Measurements from ENCODE around the gene DROSHA.

The DROSHA gene

DNA sequence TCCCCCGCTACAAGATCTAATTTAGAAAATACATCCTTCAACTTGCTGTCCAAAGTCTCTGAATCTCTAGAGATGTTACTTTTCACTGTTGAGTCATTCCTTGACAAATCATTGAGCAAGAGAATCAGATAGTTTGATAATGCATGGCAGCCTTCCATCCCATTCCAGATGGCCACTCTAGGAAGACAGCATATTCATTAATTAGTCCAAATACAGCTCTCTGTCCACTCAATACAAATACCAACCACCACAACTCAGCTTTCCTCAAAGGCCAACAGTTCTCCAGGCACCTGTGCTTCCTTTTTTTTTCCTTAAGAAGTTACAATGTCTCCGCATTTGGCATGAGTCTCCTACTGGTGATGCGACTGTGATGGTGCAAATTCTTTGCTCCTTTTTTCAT, 72.3 kb downstream of the DROSHA start:
- DNase-seq = no peak

DNA sequence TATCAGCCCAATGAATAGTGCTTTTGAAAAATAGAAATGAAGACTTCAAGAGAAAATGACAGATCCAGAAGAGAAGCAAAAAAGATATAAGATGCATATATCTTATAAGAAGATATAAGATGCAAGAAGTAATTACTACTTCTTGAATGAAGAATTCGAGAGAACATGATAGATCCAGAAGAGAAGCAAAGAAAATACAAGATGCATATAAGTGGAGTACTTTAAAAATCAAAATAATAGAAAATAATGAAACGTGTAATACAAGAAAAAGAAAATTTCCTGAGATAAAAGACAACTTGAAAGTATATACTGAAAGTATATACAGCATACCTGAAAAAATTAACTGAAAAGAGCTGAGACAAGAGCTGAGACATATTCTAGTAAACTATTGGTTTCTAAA, 76.7 kb downstream of the DROSHA start:
- no peak for DNase-seq

GRCh38 chr5:31453522-31453921, 78.4 kb downstream of the DROSHA start:
- no peak for DNase-seq

DNA sequence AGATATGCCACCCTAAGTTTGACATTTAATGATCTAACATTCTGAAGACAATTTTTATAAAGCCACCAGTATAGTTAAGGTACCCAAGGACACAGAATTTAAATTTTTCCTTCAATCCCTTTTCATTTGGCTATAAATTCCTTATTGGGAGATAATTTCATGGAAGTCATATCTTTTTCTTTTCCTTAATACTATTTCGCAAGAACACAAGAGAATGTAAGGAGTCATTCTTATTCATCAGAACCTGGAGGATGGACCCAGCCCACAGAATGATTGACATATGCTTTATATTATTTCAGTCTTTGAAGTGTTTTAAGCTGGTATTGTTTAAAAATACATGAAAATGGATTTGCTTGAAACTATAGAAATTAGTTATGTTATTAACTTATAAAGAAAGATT, 79.6 kb downstream of the DROSHA start:
- no peak for DNase-seq

DNA sequence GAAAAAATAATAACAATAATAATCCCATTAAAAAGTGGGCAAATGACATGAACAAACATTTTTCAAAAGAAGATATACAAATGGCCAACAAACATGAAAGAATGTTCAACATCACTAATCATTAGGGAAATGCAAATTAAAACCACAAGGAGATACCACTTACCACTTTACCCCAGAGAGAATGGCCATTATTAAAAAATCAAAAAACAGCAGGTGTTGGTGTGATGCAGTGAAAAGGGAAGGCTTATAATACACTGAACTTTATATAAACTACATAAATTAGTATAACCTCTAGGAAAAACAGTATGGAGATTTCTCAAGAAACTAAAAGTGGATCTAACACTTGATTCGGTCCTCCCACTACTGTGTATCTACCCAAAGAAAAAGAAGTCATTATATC, 81.9 kb downstream of the DROSHA start:
- no peak for DNase-seq

DNA sequence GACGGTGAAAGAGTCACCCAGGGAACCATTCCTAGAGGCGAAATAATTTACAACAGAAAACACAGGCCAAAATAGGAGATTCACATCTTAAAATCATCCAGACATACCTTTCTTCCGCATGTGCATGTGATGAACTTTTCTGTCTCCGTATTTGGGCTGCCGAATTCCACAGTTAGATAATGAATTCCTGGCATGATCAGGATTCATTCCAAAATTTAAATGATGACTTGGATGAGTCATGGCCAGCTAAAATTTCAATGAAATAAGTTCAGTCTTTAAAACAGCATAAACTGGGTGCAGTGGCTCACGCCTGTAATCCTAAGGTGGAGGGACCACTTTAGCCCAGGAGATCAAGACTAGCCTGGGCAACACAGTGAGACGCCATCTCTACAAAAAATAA, 82.7 kb downstream of the DROSHA start:
- DNase-seq = no peak

DNA sequence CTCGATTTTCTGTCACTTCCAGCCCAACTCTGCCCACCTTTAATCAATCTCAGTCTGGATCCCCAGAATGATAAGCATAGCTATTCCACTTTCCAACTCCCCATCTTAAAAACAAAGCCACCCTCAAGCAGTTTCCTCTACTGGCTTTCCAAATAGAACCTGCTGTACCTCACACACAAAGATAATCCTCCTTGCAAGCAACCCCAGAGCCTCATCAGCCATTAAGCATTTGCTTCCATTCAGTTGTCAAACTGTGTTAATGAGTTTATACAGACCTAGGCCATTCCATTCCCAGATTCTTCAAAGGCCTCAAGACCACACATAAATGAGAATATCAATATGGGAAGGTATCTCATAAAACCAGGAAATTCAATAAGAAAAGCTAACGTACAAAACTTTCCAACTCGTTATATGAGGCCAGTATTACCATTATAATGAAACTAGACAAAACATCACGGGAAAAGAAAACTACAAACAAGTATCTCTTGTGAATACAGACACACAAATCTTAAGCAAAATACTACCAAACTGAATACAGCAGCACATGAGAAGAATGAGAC, 86.8 kb downstream of the DROSHA start:
- no peak for DNase-seq

GRCh38 chr5:31443572-31443971, 88.3 kb downstream of the DROSHA start:
- DNase-seq = no peak

DNA sequence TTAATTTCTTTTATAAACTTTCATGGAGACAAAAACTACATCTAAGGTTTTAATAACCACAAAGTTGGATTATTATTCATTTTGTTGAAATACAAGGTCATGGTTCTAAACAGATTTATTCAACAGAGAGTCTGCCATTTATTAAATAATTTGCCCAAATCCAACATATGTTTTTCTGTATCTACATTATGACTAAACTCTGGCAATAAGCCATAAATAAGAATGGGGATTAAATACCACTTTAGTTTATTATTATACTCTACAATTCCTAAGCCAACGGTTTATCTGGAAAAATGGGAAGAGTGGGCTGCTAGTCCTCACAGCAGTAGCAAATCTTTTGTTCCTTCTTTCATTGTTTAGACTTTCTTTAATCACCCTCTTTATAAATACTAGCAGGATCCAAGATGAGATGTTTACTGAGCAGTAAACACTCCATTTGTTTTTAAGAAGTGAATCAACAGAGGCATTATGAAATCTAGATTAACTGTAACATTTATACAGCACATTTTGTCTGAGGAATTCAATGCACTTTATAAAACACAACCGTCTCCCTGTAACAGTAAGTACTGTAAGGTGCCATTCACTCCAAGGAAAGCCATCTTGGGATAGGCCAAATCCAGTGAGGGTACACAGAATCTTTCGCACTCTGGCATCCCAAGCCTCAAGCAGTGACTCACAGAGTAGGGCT, 89.7 kb downstream of the DROSHA start:
- DNase-seq = no peak

DNA sequence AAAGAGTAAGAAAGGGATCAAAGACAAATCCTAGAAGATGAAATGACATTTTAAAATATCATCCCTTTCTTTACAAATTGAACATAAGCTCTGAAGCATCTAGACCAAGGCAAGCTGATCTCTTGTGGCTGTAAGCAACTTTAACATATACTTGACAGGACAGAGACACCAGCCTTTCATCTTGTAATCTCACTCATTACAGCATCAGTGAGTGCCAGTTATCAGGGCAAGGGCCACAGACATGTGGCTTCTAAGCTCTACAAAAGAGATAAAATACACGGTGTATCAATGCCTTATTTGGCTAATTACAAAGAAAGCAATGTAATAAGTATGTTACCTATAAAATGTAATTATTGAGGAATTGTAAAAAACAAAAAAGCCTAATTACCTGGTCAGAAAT, 95.0 kb downstream of the DROSHA start:
- no peak for DNase-seq

- no peak for DNase-seq
Observed at GRCh38 chr5:31435730-31436129, 96.2 kb downstream of the DROSHA start.

GRCh38 chr5:31434898-31435297, 97.0 kb downstream of the DROSHA start:
- no peak for DNase-seq

DNA sequence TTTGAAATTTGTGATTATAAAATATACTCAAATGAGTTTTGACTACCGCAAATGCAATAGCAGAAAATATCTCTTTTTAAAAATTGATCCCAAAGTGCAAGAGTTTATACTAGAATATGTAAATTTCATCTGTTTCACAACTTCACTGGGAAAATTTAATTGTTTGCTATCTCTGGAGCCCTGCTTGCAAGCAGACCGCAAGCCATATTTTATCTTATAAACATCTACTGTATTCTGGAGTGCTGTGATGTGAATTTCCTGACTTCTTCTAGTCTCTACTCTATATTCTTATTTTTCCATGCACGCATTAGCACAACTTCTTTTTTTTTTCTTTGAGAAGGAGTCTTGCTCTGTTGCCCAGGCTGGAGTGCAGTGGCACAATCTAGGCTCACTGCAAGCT, 98.7 kb downstream of the DROSHA start:
- no peak for DNase-seq

DNA sequence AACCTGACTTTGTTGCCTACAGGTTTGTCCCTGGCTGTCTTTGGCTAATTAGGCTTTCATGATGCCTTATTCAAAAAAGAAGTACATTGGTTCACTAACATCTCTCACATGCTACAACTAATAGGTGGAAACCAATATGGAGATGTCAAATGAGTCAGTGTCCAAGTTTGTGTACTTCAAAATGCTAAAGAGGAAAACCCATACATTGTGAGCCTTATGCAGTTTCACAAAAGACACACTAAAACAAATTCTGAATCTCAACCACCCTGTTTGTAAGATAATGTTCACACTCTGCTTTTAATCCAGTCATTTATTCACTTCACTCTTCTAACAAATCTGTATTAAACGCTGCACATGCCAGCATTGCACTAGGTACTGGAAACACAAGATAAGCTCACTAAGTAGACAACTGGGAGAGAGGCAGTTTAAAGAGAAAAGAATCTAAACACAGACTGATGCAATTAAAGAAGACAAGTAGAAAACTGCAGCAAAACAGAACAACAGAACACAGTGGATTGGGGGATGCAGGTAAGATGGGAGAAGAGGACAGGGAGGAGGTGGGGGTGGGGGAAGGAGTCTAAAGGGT, 104.1 kb downstream of the DROSHA start:
- DNase-seq = no peak

DNA sequence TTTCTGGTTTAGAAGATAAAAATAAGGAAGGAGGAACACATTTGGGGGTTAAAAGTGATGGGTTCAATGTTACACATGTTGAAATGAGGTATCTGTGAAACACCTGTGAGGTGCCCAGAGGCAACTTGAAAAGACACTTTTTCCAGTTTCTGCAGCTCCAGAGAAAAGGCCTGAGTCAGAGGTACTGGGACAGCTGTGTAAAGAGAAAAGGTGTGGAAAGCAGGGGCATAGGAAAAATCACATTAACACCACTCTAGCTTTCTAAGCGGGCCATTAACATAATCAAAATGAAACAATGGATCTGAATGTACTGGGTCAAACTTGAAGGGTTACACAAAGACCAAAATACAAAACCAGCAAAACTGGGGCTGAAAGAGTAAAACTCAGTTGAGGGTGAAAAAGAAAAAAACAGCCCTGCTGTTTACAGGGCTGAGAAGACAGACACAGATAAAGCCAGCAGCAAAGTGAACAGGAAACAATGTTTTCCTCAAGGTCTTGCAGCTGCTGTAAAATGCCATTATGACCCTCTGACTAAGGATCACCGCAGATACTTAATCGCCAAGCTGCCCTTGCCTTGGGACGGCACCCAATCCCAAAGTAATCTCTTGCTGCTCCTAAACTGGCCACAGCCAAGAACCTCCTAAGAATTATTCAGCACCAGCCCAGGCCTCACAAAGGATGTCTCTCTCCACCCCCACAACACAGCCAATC, 104.7 kb downstream of the DROSHA start:
- no peak for DNase-seq

DNA sequence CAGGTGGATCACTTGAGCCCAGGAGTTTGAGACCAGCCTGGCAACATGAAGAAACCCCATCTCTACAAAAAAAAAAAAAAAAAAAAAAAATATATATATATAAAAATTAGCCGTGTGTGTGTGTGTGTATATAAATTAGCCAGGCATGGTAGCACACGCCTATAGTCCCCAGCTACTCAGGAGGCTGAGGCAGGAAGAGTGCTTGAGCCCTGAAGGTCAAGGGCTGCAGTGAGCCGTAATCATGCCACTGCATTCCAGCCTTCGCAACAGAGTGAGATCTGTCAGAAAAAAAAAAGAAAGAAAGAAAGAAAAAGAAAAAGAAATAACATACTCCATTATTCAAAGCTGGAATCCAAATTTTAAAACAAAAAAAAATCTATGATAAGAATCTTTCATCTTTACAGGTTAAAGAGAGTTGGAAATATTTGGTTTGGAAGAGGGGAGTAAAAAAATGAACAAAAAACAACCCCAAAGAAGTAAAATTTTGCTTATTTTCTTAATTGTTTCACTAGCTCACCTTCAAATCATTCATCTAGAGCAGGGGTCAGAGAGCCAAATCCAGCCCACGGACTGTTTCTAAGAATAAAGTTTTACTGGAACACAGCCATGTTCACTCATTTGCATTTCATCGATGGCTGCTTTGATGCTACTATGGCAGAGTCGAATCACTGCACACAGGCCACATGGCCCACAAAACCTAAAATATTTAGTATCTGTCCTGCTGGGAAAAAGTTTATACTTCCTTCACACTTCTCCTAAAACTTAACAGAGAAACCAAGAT, 109.9 kb downstream of the DROSHA start:
- no peak for DNase-seq

DNA sequence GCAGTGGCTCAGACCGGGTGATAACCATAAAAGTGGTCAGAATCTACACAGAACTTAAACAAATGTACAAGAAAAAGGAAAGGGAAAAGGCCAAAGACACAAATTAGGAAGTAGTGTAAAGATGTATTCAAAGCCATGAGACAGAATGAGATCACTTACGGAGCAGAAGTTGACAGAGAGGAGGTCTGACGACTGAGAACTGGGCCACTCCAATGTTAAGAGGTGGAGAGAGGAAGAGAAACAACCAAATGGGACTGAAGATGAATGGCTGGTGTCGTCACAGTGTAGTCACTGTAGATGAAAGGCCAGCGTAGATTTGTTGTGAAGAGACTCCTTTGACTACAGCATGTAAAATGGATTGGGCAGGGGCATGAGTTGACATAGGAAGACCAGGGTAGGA, 114.4 kb downstream of the DROSHA start:
- DNase-seq = no peak

GRCh38 chr5:31416547-31416946, 115.3 kb downstream of the DROSHA start:
- no peak for DNase-seq

DNA sequence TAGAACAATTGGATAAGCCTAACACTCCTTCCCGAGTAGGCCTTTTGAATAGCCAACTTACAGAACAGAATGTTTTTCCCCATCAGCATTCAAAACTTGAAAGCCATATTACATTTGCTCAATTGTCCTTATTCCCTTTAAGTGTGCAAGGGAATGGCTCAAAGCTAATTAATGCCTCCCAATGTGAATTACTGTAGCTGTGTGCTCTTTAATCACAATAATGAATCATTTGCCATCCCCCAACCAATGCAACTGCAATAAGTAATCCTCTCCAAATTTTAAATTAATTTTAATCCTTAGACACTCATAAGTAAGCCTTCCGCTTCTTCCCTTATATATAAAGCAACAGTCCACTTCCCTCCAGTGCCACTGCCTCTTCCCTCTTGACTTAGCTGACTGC, 115.9 kb downstream of the DROSHA start:
- no peak for DNase-seq

- DNase-seq = no peak
Observed at GRCh38 chr5:31415009-31415923, 116.6 kb downstream of the DROSHA start.

DNA sequence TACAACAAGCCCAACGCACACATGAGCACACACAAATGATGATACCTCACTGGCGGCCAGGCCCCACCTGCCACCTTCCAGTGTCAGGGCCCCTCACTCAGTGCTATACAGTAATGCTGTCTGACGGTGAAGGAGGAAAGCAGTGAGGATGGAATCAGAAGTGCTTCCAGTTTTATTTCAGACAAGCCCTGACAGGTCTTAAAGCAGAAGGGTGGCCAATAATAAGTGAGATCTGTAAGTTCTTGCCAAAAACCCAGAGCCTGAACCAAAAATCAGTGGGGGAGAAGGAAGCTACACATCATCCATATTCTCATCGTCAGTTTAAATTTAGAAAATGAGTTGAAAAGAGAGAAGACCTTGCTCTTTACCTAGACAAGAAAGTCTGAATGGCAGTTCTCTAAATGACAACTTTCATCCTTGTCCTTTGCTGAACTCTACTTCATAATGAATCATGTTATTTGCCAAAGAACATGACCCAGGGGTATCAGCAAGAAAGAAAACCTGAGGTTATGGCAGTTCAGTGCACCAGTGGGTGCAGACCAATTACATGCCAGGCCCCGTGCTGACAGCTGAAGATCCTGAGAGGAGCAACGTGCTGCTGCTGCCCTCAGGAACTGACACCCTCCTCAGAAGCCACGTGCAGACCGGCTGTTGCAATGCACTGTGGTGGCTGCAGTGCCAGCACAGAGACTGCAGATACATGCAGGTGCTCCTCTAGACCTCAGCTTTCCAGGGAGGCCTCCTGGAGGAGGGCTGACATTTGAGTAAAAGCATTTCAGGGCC, 118.7 kb downstream of the DROSHA start:
- no peak for DNase-seq

Data from KG1 (cell line).